WERI-Rb-1 (cell line): Measurements from ENCODE around the gene CEACAM6.
"Not testable (repeated sequence)": the region's sequence is repeated elsewhere in the genome, so short reads cannot be mapped to it uniquely, and the experiment has no call there.

Experiments used
- DNase-seq: peaks from one replicate; pipeline ENCODE4 v3.0.0-alpha.2; 2020
- H3K27ac ChIP-seq: fragments of 250-450 bp; sonication (Bioruptor Pico); 2 replicates; pipeline ENCODE4 v1.5.1; 2020; ENCODE audit warnings: mild to moderate bottlenecking, moderate library complexity
- H3K27me3 ChIP-seq: fragments of 250-450 bp; sonication (Bioruptor Pico); 2 replicates; pipeline ENCODE4 v1.5.1; 2021; ENCODE audit warnings: mild to moderate bottlenecking, low read depth, moderate library complexity; ENCODE audit not compliant: insufficient read depth, severe bottlenecking
- H3K36me3 ChIP-seq: fragments of 250-450 bp; sonication (Bioruptor Pico); 2 replicates; pipeline ENCODE4 v1.5.1; 2020; ENCODE audit warnings: mild to moderate bottlenecking, moderate library complexity
- H3K4me3 ChIP-seq: 2 replicates; pipeline ENCODE4 v1.5.1; 2011; ENCODE audit warnings: low read depth, mild to moderate bottlenecking, control low read depth, low read length
- H3K9me3 ChIP-seq: fragments of 250-450 bp; sonication (Bioruptor Pico); 2 replicates; pipeline ENCODE4 v1.5.1; 2021; ENCODE audit warnings: mild to moderate bottlenecking, moderate library complexity; ENCODE audit not compliant: severe bottlenecking
- CTCF ChIP-seq: IDR thresholded peaks from 2 replicates; pipeline ENCODE4 v1.5.1; 2011; ENCODE audit warnings: low read depth, mild to moderate bottlenecking, control low read depth, inconsistent platforms, low read length

The CEACAM6 gene

DNA sequence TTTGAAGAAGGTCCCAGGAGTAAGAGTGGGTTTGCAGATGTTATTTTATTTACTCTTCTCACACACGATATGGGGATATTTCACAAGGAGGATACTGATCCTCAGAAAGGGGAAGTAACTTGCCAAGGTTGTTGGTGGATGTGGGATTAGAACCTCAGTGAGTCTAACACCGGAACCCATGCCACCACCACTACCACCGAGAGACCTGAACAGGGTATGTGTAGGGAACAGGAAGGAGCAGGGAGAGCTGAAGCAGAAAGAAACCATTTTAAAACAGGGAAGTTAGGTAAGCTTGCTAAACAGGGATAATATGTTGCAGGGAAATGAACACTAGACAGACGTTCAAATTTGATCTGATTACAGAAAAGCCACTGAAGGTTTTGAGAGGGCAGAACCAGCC is 29.4 kb downstream of the CEACAM6 start:
- Histone ChIP-seq H3K27me3 (peaks cover 50% of the 10 kb centered on the region), H3K27ac (no peak overlapping the region), H3K4me3 (no peak overlapping the region), H3K9me3 (no peaks in the 10 kb centered on the region), H3K36me3 (no peaks in the 10 kb centered on the region)
- no peak for TF ChIP-seq CTCF
- DNase-seq: no peak

GRCh38 chr19:41785653-41786052 is 30.3 kb downstream of the CEACAM6 start:
- DNase-seq: peak; percentile 63
- no peaks in the 10 kb centered on the region for H3K9me3 ChIP-seq
- peak; percentile 66 for TF ChIP-seq CTCF
- H3K4me3 ChIP-seq: no peak overlapping the region
- no peak overlapping the region for H3K27ac ChIP-seq
- no peaks in the 10 kb centered on the region for H3K36me3 ChIP-seq
- H3K27me3 ChIP-seq: peaks cover 51% of the 10 kb centered on the region

DNA sequence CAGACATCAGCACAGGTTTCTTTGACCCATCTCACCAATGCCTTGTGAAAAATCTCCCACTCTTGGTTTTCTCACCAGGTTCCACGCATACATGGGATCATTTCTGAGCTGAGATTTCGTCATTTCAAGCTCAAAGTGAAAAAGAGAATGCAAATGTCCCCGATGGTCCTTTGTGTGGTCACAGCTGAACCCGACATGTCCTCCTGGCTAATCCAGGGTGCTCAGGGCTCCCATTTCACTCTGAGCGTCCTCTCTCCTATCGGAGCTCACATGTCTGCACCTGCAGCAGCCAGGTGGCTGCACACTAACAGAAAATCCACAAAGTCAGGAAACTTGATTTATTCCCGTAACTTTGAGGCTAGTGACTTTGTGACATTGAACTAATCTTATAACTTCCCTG is 31.7 kb downstream of the CEACAM6 start:
- DNase-seq: no peak
- H3K27me3 ChIP-seq: peaks cover 53% of the 10 kb centered on the region
- H3K27ac ChIP-seq: no peak overlapping the region
- H3K4me3 ChIP-seq: no peak overlapping the region
- no peaks in the 10 kb centered on the region for H3K9me3 ChIP-seq
- TF ChIP-seq CTCF: no peak
- no peaks in the 10 kb centered on the region for H3K36me3 ChIP-seq

- not testable (repeated sequence) for DNase-seq, H3K4me3 ChIP-seq, H3K9me3 ChIP-seq, H3K36me3 ChIP-seq, H3K27ac ChIP-seq
- H3K27me3 ChIP-seq: peaks cover 64% of the 10 kb centered on the region
Measured at GRCh38 chr19:41788518-41788917, 33.2 kb downstream of the CEACAM6 start.

- DNase-seq: not testable (repeated sequence)
Measured at GRCh38 chr19:41789053-41789452, 33.7 kb downstream of the CEACAM6 start.

GRCh38 chr19:41792513-41793413 is 37.4 kb downstream of the CEACAM6 start:
- Histone ChIP-seq H3K36me3 (no peaks in the 10 kb centered on the region), H3K27me3 (peaks cover 34% of the 10 kb centered on the region), H3K27ac (no peak overlapping the region), H3K4me3 (no peak overlapping the region), H3K9me3 (no peaks in the 10 kb centered on the region)
- peak; percentile 75 for TF ChIP-seq CTCF
- DNase-seq: peak; percentile 67

More at GRCh38 chr19:41789053-41789452, 33.7 kb downstream of the CEACAM6 start:
- H3K27ac ChIP-seq, H3K9me3 ChIP-seq, H3K36me3 ChIP-seq, H3K4me3 ChIP-seq: not testable (repeated sequence)
- peaks cover 64% of the 10 kb centered on the region for H3K27me3 ChIP-seq

DNA sequence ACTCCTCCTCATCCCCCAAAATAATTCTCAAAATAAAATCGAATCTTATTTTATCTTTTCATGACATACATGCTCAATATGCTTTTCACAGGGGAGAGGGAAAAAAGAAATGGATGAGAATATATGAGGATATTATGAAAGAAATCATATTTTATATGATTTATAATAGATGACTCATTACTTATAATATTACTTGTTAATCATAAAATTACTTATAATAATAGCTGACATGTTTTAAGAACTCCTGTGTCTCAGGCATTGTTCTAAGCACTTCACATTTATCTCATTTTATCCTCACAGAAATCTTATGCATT is 38.0 kb downstream of the CEACAM6 start:
- TF ChIP-seq CTCF: no peak
- no peaks in the 10 kb centered on the region for H3K36me3 ChIP-seq
- no peak for DNase-seq
- H3K9me3 ChIP-seq: no peaks in the 10 kb centered on the region
- peaks cover 32% of the 10 kb centered on the region for H3K27me3 ChIP-seq
- H3K27ac ChIP-seq: no peak overlapping the region
- H3K4me3 ChIP-seq: no peak overlapping the region
